Amygdala (tissue), 56 donors: ENCODE data around the gene TMEM19.
"Not testable (repeated sequence)": the region's sequence is repeated elsewhere in the genome, so short reads cannot be mapped to it uniquely, and the experiment has no call there.

Experiments used
- DNase-seq, 56 donors: peaks; one replicate each; lab custom pipeline; 2025; lab: John Stamatoyannopoulos, UW

Gene TMEM19

GRCh38 chr12:71664411-71665089 lies 21.3 kb upstream of the TMEM19 start:
- DNase-seq, result peak in 5 of 56 donors; percentile 53 to 76 (median 65)

GRCh38 chr12:71665090-71665463 lies 20.8 kb upstream of the TMEM19 start:
- DNase-seq, result no peak

GRCh38 chr12:71666259-71666658 lies 19.6 kb upstream of the TMEM19 start:
- no peak for DNase-seq

- DNase-seq, result no peak
These were observed 14.6 kb upstream of the TMEM19 start for GRCh38 chr12:71671311-71671710.

DNA sequence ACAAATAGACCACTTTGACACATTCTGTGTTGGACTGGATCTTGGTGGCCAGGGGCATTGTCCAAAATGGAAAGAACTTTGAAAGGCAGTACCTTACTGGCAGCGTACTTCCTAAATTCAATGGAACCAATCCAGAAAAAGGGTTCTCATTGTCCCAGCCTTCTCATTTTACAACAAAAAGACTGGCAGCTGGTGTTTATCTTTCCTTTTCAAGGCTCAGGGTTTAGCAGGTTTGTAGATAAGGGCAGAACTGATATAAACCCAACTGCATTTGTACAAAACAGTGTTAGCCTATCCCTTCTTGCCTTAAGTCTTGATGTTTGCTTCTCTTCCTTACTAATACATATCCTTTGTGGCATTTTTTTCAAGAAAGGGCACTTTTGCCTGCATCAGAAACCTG lies 14.1 kb upstream of the TMEM19 start:
- no peak for DNase-seq

GRCh38 chr12:71682466-71682865 lies 3.4 kb upstream of the TMEM19 start:
- DNase-seq, result no peak

GRCh38 chr12:71683633-71684032 lies 2.2 kb upstream of the TMEM19 start:
- no peak for DNase-seq

- DNase-seq, result no peak
These were observed 1.8 kb upstream of the TMEM19 start for GRCh38 chr12:71684081-71684480.

DNA sequence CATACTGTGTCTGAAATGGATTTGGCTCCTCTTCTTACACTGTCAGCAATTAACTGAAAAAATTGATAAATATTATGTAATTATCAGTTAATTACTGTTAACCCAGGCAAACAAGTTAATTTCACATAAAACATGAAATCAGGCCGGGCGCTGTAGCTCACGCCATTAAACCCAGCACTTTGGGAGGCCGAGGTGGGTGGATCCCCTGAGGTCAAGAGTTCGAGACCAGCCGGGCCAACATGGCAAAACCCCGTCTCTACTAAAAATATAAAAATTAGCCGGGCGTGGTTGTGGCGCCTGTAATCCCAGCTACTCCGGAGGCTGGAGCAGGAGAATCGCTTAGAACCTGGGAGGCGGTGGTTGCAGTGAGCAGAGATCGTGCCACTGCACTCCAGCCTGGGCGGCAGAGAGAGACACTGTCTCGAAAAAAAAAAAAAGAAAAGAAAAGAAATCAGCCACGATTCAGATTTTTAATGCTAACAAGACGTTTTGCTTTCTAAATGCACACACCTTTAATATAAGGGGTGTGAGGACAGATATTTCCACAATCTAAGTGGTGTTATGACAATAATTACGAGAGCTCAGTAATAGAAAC lies 473 bp upstream of the TMEM19 start:
- peak in 4 of 56 donors; percentile 2 to 7 (median 7) for DNase-seq

DNA sequence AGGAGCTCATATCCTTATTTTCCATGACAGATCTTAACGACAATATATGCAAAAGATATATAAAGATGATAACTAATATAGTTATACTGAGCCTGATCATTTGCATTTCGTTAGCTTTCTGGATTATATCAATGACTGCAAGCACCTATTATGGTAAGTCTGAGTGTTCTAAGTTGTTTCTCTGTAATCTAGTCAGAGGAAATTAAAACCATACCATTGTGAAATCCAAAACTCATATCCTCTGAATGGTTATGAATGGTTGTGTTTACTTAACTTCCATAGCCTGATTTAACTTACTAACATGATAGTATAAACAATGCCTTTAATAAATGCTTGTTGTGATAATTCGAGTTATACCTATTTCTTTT lies 760 bp downstream of the TMEM19 start:
- DNase-seq, result no peak

- DNase-seq, result not testable (repeated sequence)
These were observed 1.3 kb downstream of the TMEM19 start for GRCh38 chr12:71687172-71687571.

GRCh38 chr12:71688961-71689570 lies 3.2 kb downstream of the TMEM19 start:
- no peak for DNase-seq

GRCh38 chr12:71691504-71692129 lies 5.7 kb downstream of the TMEM19 start:
- no peak for DNase-seq

GRCh38 chr12:71693126-71693525 lies 7.2 kb downstream of the TMEM19 start:
- no peak for DNase-seq

DNA sequence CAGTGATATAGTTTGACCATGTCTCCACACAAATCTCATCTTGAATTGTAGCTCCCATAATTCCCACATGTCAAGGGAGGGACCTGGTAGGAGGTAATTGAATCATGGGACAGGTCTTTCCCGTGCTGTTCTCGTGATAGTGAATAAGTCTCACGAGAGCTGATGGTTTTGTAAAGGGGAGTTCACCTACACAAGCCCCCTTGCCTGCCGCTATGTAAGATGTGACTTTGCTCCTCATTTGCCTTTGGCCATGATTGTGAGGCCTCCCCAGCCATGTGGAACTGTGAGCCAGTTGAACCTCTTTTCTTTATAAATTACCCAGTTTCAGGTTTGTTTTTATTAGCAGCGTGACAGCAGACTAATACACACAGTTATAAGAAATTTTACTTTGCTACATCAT lies 7.8 kb downstream of the TMEM19 start:
- DNase-seq, result not testable (repeated sequence)

- no peak for DNase-seq
These were observed 8.4 kb downstream of the TMEM19 start for GRCh38 chr12:71694099-71694820.

GRCh38 chr12:71695782-71696181 lies 9.9 kb downstream of the TMEM19 start:
- DNase-seq, result no peak

- not testable (repeated sequence) for DNase-seq
These were observed 16.3 kb downstream of the TMEM19 start for GRCh38 chr12:71702181-71702580.

DNA sequence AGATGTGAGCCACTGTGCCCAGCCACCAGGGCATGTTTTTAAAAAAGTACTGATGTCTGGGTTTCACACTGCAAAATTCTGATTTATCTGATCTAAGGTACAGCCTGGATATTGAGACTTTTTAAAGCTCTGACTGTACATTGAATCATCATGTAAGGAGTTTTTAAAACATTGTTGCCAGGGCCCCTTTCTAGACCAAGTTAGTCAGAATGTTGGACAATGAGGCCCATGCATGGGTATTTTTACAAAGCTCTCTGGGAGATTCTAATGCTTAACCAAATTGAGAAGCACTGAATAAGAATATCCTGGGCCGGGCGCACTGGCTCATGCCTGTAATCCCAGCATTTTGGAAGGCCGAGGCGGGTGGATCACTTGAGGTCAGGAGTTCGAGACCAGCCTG lies 16.7 kb downstream of the TMEM19 start:
- no peak for DNase-seq

DNA sequence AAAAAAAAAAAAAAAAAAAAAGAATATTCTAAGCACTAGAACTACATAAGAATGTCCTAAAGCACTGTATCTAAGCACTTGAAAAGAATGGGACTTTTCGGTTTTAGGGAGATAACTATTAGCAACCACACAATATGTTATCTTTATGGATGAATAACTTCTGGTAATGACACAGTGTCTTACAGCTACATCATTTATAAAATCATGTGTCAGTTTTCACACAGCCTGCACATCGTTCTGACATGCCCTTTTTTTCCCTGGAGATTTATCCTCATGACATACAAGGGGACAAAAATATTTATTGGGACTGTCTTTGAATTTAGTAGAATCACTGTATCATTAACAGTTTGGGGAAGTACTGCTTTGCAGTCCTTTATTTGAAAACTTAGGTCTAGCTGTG lies 17.3 kb downstream of the TMEM19 start:
- DNase-seq, result no peak

DNA sequence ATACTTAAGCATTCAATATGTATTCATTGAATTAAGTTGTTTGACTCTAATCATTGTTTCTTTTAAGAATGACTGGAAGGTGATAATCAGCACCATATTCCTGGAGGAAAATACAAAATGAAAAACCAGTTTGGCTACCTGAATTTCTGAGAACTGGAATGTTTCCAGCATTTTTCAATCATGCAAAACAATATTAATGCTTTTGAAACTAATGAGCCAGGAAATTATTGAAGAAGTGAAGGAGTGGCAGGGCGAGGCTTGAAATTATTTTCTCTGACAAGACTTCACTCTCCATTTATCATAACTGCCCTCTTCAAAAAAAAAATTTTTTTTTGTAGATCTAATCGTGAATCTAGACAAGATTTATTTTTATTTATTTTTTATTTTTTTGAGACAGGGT lies 19.0 kb downstream of the TMEM19 start:
- no peak for DNase-seq
